NOMO-1 treated with dmso at 0.1 percent for 144 hours (cell line): ENCODE measurements around the gene COL4A6.

Source experiments
- DNase-seq: peaks from one replicate; lab custom pipeline; 2025; ENCODE audit not compliant: unreplicated experiment; lab: John Stamatoyannopoulos, UW

COL4A6 gene

DNA sequence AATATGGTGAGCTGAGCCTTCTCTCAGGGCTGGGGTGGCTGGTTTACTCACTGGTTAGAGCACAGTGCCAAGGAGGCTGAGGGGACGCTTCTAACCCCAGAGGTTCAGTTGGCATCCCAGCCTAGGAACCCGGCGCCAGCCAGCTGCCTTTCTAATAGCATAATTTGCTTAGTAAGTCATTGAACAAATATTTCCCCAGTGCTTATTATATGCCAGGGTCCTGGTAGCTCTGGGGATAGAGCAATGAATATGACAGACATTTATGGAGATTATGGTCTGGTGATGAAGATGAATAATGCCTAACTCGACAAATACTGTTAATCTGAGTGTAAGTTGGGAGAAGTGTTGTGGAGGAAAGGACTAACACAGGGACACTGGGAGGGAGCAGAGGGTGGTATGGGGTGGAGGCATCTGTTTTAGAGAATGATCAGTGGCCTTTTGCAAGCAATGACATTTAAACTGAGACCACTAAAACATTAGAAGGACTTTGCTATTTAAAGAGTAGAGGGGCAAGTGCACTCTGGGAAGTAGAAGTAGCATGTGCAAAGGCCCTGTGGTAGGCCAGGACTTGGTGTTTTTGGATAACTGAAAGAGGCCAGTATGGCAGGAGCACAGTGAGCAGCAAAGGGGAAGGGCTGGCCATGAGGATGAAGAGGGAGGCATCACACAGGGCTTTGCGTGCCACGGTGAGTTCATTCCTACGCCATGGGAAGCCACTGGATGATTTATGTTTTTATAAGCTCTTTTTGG, 274.7 kb downstream of the COL4A6 start:
- DNase-seq = no peak

GRCh38 chrX:108162265-108162664, 276.0 kb downstream of the COL4A6 start:
- DNase-seq = no peak

GRCh38 chrX:108160309-108160708, 277.9 kb downstream of the COL4A6 start:
- no peak for DNase-seq

DNA sequence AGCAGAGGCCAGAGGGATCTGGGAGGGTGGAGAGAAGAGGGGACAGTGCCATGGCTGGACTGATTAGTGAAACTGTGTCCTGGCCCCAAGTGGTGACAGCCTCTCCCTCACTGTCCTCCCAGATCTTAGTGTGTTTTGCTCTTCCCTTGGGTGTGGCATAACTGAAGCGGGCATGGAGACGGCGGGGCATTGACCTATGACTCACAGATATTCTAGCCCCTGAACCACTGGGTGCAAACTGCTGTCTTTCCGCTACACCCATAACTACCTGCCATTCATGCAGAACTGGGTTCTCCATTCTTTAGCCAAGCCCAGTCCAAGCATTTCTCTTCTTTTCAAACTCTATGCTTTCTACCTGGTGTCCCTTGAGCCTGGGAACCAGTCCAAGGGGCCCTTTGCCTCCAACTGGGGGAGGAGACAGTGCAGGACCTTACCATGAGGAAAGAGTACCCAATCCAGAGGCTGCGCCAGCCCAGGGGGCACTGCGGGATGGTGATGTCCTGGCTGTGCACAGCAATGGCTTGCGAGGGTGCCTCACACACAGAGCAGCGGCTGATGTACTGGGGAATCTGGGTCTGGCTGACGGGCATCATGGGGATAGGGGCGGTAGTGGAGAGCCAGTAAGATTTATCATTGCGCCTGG, 279.1 kb downstream of the COL4A6 start:
- DNase-seq = no peak

DNA sequence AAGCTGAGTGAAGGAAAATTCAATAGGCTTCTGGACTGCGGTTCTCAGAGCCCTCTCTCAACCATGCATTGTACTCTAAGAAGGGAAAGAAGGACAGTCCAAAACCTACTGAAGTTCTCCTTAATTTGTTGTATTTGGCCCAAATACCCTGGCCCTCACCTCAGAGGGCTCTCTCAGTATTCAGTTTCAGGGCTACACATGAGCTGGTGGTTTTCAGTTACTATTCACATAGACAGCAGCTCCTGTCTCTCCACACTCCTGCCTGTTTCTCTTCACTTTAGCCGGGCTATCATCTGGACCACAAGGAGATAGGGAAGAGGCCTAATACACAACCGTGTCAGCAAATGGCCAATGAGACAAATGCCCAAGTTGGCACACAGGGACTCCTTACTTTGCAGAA, 280.6 kb downstream of the COL4A6 start:
- DNase-seq = no peak

GRCh38 chrX:108156934-108157466, 281.2 kb downstream of the COL4A6 start:
- DNase-seq = no peak

- DNase-seq = no peak
Measured at GRCh38 chrX:108156082-108156481, 282.1 kb downstream of the COL4A6 start.

DNA sequence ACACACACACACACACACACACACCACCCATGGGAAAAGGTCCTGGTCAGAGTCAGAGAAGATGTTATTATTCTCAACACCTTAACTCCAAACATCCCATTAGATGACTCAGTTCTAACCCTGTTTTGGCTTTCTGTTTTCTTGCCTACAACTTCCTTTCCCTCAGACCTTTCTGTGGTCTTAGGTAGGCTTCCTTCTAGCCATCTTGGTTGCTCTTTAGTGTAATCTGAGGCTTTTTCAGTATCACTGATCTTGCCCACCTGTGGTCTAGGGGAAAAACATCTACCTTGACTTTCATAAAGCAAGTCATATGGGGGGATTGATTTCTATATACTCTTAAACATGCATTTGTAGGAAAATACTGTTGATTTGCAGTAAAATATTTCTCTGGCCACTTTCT, 289.7 kb downstream of the COL4A6 start:
- DNase-seq = no peak

DNA sequence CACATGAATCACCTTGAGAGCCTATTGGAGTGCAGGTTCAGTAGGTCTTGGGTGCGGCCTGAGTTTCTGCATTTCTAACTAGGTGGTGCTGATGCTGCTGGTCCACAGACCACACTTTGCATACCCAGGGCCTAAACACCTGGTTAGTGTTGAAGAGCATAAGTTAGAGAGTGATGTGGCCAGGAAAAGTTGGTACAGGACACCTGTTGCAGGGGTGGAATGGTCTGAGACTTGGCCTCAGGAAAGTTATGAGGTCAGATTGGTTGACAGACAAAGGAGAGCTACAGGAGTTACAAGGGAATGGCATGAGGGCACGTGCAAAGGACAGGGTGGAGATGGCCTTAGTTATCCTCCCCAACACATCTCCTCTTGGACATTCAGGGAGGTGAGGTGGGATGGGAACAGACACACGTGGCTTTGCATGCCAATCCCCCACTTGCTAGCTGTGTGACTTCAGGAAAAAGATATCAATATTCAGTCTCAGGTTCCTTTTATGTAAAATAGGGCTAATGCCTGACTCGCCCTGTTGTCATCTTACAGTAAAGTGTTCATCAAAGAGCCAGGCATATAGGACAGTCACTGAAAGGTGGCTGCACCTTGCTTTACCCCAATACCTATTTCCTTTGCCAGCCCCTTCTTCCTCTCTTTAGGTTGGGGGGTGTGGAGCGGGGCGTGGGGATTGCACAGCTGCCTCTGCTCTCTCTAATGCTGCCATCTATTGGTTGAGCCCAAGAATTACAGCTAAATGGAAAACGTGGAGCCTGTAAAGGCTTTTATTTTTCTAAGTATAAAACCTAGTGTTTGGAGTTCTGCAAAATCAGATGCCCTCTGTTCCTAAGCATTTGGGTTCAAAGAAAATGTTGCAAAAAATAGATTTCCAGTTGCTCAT, 299.2 kb downstream of the COL4A6 start:
- no peak for DNase-seq

GRCh38 chrX:108134724-108135123, 303.5 kb downstream of the COL4A6 start:
- no peak for DNase-seq

DNA sequence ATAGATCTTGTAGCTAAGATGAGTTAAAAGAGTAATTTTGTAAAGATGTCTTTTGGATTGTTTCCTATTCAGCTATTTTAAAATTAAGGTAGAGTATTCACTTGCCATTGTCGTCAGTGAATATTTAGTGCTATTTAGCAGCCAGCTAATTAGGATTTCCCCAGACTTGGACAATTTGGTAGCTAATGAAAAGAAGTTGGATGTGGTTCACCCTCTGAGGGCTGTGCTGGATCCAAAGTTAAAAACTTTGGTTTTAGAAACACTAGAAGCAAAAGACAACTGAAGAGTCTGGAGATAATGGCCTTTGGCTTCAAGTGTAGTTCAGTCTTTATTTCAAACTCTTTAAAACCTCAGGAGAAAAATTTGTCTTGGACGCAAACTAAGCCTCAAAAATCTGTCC, 305.3 kb downstream of the COL4A6 start:
- DNase-seq = no peak

- DNase-seq = no peak
Measured at GRCh38 chrX:108132034-108132433, 306.2 kb downstream of the COL4A6 start.

DNA sequence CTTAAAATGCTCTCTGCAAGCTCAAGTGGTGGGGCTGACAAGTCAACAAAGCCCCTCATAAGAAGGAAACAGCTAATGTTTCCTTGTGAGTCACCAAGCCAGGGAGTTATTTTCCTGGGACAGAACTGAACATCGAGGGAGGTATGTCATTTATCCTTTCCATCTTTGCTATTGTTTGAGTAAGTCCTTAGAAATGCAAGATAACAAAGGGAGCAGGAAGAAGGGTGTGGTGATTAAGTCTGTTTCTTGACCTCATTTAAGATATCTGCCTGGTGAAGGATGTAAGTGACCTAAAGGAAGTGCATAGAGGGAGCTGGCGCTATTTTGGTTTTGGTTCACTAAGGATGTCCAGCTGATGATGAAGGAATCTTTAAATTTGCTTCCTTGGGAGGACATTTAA, 306.8 kb downstream of the COL4A6 start:
- no peak for DNase-seq

DNA sequence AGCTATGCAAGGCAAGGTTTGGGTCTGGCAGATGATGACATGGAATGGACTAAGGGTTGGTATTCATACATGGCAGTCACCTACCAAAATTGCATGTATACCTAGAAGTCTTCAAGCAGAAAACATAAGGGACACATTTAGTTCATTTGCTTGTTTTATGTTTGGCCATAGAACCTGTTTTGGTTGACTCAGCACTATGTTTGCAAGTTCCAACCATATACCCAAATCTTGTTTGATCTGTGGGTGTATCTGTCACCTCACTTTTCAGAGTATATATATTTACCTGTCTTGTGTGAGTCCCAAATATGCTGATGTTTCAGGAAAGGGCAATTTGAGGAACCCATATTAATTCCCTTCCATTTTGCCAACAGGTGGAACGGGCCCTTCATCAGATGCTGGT, 307.3 kb downstream of the COL4A6 start:
- no peak for DNase-seq

DNA sequence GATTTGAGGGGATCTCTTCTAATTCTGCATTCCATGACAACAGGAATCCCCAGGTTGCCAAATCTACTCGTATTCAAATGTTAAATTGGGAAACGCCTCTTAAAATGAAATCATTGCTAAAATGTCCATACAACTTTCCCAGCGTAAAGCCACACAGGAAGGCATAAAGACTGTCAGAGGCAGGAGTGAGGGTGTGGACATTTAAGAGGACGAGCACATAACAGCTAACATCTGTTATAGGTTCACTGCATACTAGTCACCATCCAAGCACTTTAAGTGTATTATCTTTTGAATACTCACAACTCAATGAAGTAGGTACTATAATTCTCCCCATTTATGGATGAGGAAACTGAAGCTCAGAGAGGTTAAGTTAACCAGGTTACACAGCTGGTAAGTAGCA, 311.1 kb downstream of the COL4A6 start:
- DNase-seq = no peak

DNA sequence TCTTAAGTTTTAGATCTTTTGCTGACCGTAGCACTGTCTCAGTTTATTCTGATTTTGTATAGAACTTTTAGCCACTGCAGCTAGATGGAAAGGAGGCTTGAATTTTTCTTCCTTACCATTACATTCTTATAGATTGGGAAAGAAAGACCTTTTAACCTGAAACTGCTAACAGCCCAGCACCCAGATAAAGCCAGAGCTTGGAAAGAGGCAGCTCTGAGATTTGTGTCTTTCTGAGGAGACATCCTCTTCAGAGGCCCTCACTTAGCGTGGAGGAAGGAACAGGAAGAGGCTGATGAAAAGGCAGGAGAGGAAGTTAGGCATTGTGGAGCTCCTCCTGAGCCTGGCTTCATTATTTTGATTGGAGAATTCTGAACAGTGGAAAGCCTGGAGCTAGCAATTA, 311.6 kb downstream of the COL4A6 start:
- DNase-seq = no peak

DNA sequence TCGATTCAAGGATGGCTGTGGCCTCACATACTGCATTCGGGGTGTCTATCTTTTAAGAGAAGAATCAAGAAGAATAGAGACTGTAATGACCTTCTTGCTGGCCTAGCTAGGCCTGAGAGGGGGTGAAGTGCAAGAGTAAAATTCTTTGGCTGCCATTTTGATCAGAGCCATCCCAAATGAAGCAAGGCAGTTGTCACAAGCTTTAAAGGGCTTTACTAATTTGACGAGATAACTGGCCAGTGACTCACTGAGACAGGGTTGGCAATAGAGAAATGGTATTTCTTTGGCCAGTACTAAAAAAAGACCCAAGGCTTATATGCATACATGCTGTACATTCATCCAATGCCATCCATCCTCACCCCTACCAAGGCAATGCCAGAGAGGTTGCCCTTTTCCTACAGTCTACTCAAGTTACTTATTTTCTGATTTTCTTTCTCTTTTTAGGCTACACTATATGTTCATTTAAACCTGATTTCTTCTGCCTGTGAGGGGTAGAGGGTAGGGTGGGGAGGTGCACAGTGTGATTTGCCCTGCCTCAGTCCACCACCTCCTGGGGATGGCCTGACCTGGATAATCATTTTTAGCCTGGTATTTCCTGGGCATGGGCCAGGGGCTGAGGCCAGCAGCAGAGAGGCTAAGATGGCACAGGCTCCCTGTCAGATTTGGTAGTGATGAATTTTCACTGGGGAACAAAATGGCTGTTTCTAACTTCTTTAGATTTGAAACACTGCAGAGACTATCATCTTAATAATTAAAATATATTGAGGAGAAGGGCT, 314.4 kb downstream of the COL4A6 start:
- no peak for DNase-seq

DNA sequence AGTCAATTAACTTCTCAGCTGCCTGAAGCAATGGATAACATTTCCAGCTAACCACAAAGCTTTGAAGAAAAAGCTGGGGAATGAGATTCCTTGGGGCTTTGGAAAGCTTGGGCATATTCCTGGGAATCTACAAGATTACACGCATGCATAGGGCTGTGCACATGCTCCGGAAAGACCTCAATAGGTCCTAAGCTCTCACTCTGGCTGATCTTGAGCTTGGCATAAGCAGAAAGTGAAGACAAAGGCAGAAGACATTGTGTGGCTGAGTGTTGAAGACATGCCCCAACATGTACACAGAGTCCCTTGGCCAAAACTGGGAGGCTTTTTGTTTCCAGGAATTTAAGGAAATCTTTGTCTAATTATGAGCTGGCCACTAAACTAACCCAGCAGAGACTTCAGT, 315.5 kb downstream of the COL4A6 start:
- DNase-seq = no peak

- DNase-seq = no peak
Measured at GRCh38 chrX:108121291-108121690, 316.9 kb downstream of the COL4A6 start.

GRCh38 chrX:108117988-108118387, 320.2 kb downstream of the COL4A6 start:
- no peak for DNase-seq

DNA sequence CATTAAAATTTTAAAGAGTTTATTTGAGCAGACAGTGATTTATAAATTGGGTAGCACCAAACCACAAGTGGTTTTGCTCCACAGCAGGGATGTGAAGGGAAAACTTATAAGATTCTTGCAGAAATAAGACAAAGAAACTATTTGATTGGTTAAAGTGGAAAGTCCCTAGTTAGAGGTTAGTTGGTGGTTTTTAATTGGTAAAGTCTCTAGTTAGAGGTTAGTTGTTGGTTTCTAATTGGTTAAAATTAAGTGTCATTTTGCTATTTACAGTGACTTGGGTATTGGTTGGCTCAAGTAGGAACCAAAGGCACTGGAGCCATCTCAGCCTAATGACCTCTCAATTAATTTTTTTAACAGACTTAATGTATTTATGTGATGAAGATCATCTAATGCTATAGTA, 323.7 kb downstream of the COL4A6 start:
- no peak for DNase-seq
